Measurements from ENCODE around the gene TGFB2.

Gene TGFB2

DNA sequence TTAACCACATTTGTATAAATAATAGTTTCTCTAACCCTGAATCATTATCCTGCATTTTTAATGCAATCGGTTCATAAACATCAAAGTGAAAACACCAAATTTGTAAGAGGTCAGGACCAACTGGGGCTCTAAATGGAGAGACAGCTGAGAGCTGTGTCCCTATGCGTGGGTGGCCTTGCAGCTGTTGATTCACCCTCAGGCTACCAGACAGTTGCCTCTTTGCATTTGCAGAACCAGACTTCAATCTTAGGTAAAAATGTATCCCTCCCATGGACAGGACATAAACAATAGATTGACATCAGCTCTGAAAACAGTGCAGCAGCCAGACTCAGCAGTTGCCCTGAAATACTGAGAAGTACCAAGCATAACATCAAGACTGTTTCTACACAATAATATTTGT is 8.8 kb upstream of the TGFB2 start:
- TF ChIP-seq, protein P1, sequence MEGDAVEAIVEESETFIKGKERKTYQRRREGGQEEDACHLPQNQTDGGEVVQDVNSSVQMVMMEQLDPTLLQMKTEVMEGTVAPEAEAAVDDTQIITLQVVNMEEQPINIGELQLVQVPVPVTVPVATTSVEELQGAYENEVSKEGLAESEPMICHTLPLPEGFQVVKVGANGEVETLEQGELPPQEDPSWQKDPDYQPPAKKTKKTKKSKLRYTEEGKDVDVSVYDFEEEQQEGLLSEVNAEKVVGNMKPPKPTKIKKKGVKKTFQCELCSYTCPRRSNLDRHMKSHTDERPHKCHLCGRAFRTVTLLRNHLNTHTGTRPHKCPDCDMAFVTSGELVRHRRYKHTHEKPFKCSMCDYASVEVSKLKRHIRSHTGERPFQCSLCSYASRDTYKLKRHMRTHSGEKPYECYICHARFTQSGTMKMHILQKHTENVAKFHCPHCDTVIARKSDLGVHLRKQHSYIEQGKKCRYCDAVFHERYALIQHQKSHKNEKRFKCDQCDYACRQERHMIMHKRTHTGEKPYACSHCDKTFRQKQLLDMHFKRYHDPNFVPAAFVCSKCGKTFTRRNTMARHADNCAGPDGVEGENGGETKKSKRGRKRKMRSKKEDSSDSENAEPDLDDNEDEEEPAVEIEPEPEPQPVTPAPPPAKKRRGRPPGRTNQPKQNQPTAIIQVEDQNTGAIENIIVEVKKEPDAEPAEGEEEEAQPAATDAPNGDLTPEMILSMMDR (IDR thresholded peaks at IDR 0.05), result no peak
- H3K27me3 Mint-ChIP-seq (ENCODE audit: low read depth, poor library complexity), result no peaks in the 10 kb centered on the region
- H3K4me1 Mint-ChIP-seq, result no peaks in the 10 kb centered on the region
- H3K27ac Mint-ChIP-seq, result no peak overlapping the region
- H3K4me3 Mint-ChIP-seq, result no peak overlapping the region
- H3K9me3 Mint-ChIP-seq, result no peaks in the 10 kb centered on the region
- DNase-seq, result no peak
- peaks cover 19% of the 10 kb centered on the region for H3K36me3 Mint-ChIP-seq (ENCODE audit: low read depth)

DNA sequence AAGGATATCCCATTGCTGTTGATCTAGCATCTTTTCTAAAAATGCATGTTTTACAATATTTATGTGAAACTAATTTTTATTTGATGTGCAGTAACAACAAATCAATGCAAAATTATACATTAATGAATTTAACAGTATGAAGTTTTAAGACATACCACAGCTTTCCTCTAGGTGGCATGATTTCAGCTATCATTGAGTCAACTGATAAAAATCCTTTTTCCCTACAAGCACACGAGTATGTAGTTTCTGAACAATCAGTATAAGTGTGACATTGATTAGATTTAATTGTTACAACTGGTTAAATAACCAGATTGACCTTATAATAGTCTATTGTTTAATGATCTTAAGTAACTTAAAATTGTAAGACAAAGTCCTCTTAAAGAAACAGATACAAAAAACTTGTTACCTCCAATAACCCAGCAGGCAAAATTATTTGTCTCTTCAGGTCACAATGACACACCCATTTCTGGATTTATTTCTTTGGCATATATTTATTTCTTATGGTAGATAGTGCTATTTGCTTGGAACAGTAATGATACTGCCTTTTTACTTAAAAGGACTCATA is 5.8 kb upstream of the TGFB2 start:
- no peak for DNase-seq
- no peak overlapping the region for H3K27ac Mint-ChIP-seq
- peaks cover 13% of the 10 kb centered on the region for H3K4me1 Mint-ChIP-seq
- TF ChIP-seq, protein P1 (IDR thresholded peaks at IDR 0.05), result peak; percentile 74
- H3K27me3 Mint-ChIP-seq (ENCODE audit: low read depth, poor library complexity), result no peaks in the 10 kb centered on the region
- no peaks in the 10 kb centered on the region for H3K9me3 Mint-ChIP-seq
- no peaks in the 10 kb centered on the region for H3K36me3 Mint-ChIP-seq (ENCODE audit: low read depth)
- H3K4me3 Mint-ChIP-seq, result no peak overlapping the region

DNA sequence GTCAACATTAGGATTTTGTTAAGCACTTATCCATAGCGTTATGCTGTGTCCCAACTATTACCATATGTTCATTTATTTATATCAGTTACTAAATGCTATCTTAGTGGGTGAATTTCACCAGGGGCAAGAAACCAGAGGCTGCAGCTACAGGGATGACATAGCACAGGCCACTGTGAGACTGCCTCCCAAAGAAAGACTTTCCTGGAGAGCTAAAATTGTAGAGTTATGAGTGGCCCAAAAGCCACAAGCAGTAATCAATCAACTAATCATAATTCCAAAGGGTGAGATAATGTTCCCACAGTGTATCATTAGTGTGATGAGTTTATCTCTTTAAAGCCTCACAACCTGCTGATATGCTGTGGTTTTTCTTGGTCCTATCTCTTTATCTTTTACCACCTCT is 3.8 kb upstream of the TGFB2 start:
- TF ChIP-seq, protein P1 (IDR thresholded peaks at IDR 0.05), result no peak
- Mint-ChIP-seq H3K4me1 (peaks cover 15% of the 10 kb centered on the region), H3K4me3 (no peak overlapping the region), H3K9me3 (no peaks in the 10 kb centered on the region), H3K27ac (no peak overlapping the region), H3K27me3 (ENCODE audit: low read depth, poor library complexity) (no peaks in the 10 kb centered on the region), H3K36me3 (ENCODE audit: low read depth) (no peaks in the 10 kb centered on the region)
- no peak for DNase-seq

DNA sequence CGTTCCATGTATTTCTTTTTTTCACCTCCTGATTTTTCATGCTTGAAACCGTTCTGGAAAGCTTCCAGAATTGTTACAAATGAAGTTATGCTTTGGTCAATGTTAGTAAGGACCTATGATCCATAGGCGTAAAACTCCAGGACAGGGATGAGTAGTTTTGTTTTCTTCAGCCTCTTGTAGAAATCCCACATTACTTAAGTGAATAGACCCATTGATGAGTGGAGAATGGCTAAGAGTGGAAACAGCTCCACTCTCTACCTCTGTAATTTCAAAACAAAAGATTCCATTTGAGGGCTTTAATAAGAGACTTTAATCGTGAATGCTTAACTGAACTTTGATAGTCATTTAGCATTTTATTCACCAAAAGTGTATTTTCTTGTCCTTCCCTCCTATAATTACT is 3.0 kb upstream of the TGFB2 start:
- TF ChIP-seq, protein P1 (IDR thresholded peaks at IDR 0.05), result no peak
- no peak overlapping the region for H3K4me3 Mint-ChIP-seq
- no peaks in the 10 kb centered on the region for H3K36me3 Mint-ChIP-seq (ENCODE audit: low read depth)
- peaks cover 22% of the 10 kb centered on the region for H3K4me1 Mint-ChIP-seq
- no peak for DNase-seq
- H3K27me3 Mint-ChIP-seq (ENCODE audit: low read depth, poor library complexity), result peaks cover under 1% of the 10 kb centered on the region
- no peak overlapping the region for H3K27ac Mint-ChIP-seq
- H3K9me3 Mint-ChIP-seq, result no peaks in the 10 kb centered on the region

DNA sequence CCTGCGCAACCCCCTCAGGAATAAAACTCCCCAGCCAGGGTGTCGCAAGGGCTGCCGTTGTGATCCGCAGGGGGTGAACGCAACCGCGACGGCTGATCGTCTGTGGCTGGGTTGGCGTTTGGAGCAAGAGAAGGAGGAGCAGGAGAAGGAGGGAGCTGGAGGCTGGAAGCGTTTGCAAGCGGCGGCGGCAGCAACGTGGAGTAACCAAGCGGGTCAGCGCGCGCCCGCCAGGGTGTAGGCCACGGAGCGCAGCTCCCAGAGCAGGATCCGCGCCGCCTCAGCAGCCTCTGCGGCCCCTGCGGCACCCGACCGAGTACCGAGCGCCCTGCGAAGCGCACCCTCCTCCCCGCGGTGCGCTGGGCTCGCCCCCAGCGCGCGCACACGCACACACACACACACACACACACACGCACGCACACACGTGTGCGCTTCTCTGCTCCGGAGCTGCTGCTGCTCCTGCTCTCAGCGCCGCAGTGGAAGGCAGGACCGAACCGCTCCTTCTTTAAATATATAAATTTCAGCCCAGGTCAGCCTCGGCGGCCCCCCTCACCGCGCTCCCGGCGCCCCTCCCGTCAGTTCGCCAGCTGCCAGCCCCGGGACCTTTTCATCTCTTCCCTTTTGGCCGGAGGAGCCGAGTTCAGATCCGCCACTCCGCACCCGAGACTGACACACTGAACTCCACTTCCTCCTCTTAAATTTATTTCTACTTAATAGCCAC is 696 bp downstream of the TGFB2 start:
- DNase-seq, result peak; percentile 72
- Mint-ChIP-seq H3K36me3 (ENCODE audit: low read depth) (no peaks in the 10 kb centered on the region), H3K4me3 (no peak overlapping the region), H3K9me3 (no peaks in the 10 kb centered on the region), H3K27me3 (ENCODE audit: low read depth, poor library complexity) (peaks cover 3% of the 10 kb centered on the region), H3K27ac (peak overlapping the region; percentile 81), H3K4me1 (peaks cover 47% of the 10 kb centered on the region)
- TF ChIP-seq, protein P1 (IDR thresholded peaks at IDR 0.05), result no peak
